HG03039 (cell line): Measurements from ENCODE around the gene LSAMP.

ENCODE experiments used
- ATAC-seq: cut with Tn5 transposase; IDR thresholded peaks from one replicate; pipeline ENCODE4 v1.9.1; 2021; ENCODE audit warnings: mild to moderate bottlenecking, moderate library complexity; ENCODE audit not compliant: unreplicated experiment

The LSAMP gene

DNA sequence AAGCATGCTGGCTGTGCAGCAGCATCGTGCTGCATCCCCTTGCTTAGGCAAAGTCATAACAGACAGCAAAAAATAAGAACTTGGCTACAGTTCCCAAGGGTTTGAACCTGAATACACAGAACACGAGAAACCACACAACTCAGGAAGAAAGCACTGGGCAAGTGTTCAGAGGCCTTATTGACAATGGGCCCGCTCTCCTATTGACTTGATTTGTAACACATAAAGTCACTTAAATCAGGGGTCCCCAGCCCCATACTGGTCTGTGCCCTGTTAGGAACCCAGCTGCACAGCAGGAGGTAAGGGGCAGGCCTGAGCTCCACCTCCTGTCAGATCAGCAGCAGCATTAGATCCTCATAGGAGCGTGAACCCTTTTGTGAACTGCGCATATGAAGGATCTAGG is 145.1 kb downstream of the LSAMP start:
- ATAC-seq, result no peak

DNA sequence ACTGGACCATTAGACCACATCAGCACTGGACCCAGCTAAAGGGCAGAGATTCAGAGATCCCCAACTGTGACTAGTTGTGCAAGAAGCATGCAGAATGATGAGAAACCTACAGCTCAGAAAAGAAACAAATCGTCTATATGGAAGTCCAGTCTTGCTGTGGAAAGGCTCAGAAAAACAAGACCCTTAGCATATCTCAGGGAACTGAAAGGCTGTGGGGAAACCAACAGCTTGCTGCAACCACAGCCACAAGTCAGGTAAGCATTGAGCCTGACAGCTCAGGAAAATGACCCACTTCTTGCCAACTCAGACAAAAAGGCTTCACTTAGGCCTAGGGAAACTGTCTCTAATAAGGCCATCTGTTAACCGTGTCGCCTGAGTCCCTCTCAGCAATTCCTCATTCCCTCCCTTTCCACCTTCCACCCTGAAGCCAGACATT is 145.6 kb downstream of the LSAMP start:
- no peak for ATAC-seq

DNA sequence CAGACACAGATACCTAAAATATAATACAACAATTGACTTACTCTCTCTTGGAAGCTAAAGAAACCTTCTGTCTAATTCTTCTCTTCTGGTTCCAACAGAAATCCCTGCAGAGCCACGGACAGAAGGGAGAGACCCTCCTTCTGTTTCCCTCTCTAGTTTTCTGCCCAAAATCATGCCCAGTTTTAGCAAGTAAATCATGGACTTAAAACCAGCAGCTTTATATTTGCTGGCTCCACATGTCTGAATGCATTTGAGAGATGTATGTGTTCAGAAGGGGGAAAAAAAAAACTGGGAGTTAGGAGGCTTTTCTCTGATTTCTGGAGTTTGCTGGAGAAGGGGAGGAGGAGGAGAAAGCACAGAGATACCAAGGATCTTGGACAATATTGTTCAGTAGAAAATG is 147.1 kb downstream of the LSAMP start:
- ATAC-seq, result no peak

DNA sequence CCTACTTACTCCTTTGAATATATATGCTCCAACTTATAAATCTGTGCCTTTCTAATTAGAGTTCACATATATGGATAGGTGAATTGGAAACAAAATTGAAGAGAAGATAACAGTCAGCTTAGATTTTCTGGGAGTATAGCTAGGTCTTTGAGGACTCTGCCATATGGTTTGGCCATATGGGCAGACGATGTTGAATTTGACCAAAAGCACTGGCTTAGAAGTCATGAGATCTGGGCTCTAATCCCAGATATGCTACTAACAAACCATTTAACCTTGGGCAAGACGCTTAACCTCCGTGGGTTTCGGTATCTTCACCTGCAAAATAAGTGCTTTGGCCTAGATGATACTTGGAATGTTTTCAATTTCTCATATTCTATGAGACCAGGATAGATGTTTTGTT is 154.1 kb downstream of the LSAMP start:
- no peak for ATAC-seq

DNA sequence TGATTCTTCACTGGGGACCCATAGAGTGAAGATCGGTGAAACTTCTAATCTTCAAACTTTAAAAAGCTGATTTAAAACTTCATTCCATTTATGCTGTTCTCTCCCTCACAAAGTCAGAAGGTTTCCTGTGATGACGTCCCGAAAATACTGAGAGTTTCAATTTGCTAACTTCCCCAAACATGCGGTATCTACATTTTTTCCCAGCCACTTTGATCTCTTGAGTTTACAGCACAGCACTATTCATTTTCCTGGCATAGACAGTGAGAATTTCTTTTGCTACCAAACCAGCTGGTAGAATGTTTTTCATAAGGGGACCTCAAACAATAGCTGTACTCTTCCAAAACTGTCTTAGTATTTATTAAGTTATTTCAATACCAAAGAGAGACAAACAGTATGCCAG is 156.8 kb downstream of the LSAMP start:
- ATAC-seq, result no peak

DNA sequence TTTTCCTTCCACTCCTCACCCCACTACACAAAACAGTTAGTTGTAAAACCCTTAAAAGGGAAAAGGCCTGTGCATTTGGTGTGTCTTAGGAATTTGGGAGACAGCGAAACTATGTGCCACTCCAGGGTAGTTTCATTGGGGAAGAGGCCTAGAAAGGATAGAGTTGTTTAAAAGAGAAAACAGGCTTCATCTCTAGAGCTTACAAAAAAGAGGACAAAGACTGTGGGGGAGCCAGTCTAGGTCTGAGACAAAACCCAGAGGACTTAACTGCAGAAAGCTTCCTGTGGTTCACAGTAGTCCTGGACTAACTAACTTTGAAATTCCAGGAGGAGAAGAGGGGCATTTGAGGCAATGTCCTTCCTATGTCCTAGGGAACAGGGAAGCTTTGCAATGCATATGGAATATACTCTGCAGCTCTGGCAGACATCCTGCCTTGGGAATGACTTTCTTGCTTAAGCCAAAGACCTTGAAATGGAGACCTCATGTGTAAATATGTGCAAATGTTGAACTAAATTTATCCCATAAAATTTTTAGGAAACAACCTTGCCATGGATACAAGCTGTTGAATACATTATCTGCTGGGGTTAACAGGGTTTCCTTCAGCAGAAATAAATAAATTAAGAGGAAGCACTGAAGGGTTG is 159.4 kb downstream of the LSAMP start:
- ATAC-seq, result no peak

DNA sequence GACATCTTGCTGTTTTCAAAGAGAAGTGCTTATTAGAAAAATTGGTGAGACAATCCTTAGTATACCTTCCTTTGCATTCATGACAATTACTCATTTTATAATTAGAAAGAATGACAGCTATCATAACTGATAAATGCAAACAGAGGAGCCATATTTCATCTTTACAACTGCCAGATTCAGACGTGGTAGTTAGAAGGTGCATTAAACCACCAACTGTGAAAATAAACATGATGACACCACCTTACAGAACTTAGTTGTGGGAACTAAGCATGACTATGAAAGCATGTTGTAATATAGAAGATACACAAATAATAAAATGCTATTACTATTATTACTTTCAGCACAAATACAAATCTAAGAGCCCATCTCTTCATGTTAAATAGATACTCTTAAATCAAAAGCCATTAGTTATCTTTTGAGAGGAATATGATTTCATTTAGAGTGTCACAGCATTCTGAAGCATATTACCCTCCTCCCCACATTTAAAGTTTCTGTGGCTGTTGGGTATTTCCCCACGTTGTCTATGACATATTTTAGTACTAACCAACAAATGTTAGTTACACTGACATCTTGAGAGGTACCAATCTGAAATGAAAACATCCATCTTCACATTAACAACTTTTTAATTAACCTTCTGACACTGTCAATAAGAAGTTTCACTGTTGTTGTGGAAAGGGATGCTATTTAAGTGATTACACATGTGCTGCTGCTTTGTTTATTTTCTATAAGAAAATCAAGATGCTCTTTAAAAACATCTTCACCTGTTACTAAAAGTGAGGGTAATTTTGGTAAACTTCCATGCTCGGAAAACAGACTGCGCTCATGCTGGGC is 163.8 kb downstream of the LSAMP start:
- no peak for ATAC-seq

DNA sequence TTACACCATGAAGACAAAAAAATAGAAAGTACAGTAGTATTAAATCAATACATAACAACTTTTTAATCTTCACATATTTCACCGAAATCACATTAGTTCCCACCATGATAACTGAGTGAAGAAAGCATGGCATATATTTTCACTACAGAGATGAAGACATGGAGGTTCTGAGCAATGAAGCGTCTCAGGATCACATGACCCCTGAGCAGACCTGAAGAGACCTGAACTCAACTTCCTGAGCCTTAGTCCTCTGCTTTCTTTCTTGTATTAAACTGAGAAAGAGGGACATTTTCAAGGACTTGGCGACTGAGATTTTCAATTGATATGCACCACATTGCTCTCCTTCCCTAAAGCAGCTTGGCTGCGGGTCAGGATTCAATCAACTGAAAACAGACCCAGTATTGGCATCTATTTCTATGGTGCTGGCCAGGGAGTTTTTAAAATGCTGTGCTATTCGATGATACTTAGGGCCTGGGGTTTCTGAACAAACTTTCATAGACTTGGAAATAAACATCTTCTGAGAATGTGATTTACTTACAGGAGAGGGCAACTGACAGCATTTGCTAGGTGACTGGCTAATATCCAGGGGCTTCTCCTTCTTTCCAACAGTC is 165.1 kb downstream of the LSAMP start:
- ATAC-seq, result no peak

DNA sequence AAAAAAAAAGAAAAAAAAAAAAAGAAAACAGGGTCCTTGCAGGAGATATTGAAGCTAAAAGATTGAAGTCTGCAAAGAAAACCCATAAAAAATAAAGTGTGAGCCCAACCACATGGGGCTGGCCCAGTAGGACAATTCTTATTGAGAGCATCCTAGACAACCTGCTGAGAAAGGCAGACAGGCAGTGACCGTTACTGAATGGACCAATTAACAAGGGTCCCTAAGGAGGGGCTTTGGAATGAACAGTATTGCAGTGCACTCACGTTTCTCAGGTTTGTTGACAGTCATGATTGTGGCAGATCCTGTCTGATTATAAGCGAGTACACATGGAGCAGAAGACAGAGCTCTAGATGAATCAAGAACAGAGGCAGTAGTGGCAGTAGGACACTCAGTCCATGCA is 168.6 kb downstream of the LSAMP start:
- ATAC-seq, result no peak

DNA sequence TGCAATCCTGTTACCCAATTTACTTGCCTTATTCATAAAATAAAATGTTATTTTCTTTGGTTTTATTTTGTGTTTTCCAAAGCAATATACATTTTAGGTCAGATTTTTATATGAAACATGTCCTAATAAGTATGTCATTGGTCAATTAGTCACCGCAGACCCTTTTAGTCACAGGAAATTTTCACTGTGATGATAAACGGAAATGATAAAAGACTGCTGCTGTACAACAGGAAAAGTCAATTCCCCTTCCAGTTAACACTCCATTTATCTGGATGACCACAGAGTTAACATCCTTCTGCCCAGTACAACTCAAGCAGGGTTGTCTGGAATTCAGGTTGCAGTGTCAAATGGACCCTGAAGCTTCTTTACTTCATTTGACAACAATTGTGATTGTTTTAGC is 175.2 kb downstream of the LSAMP start:
- no peak for ATAC-seq

DNA sequence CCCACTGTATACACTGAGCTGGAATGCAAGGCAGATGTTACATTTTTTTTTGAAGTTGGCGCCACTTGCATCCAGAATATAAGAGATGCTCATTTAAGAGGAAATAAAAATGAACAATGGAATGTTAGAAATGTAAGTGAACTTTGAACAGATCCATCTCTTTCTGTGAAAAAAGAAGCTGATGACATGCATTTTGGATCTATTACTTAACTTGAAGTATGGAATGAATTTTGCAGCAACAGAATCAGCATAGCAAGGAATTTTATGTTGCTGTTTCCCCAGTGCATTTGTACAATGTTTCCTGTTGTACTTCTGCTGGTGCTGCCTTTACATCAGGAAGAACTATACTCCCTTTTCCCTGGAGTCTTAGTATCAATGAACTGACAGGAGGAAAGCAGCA is 178.2 kb downstream of the LSAMP start:
- ATAC-seq, result no peak

DNA sequence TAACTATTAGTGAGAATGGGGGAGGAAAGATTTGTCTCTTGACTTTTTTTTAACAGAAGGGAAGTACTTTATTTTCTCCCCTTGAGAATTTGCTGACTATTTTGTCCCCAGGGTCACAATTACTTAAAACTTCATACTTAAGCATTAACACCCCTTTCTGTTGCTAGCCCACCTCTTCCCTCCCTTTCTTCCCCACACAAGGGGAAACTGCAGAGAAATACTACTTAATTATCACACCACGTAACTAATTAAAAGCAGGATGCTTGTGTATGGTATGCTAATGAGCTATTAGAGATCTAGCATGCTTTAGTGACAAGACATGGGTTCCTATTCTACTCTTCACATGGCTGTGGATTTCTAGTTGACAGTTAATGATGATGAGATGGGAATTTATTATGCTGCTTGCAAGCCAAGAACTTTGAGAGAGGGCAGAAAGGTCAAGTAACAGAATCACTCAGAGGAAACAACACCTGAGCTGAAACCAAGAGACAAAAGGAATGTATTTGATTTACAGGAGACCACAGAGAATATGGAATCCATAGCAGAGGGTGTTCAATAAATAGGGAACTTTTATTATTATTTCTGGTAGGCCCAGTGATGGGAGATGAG is 179.2 kb downstream of the LSAMP start:
- no peak for ATAC-seq

DNA sequence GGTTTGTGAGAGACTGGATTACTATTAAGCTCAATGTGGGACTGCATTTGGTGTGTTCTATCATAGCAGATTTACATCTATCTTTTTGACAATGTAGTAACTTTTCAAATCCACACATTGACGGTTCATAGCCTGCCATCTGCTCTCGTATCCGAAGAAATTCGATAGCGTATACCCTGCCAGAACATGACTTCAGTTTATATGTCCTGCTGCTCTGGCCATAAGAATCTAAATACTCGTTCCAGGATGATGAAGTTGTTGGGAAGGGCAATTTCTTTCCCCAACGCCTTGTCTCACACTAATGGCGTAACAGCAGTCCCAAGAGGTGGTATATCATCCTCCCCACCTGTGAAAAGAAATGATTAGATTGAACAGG is 180.0 kb downstream of the LSAMP start:
- no peak for ATAC-seq

DNA sequence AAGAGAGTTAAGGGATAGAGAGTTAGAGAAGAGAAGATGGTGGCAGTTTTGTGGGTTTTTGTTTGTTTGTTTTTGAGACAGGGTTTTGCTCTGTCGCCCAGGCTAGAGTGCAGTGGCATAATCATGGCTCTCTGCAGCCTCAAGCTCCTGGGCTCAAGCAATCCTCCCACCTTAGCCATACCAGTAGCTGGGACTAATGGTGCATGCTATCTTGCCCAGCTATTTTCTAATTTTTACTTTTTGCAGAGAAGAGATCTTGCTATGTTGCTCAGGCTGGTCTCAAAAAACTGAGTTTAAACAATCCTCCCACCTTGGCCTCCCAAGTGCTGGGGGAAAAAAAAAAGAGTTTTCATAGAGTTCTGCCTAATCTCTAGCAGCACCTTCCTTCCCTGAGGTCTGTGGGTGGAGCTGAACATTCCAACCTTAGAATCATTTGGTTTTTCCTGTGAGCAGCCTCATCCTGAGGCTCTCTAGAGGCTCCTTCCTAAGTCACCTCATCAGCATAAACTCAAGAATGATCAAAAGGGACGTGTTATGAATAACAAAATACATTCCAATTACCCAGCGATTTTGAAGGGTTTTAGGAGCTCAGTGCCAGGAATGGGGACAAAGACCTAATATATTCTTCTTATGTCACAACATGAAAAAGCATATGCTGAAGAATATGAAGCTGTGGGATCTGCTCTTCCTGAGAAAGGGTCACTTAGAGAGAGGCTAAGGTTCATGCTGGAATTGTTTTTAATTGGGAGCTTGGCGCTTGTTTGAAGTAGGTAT is 180.6 kb downstream of the LSAMP start:
- ATAC-seq, result no peak

DNA sequence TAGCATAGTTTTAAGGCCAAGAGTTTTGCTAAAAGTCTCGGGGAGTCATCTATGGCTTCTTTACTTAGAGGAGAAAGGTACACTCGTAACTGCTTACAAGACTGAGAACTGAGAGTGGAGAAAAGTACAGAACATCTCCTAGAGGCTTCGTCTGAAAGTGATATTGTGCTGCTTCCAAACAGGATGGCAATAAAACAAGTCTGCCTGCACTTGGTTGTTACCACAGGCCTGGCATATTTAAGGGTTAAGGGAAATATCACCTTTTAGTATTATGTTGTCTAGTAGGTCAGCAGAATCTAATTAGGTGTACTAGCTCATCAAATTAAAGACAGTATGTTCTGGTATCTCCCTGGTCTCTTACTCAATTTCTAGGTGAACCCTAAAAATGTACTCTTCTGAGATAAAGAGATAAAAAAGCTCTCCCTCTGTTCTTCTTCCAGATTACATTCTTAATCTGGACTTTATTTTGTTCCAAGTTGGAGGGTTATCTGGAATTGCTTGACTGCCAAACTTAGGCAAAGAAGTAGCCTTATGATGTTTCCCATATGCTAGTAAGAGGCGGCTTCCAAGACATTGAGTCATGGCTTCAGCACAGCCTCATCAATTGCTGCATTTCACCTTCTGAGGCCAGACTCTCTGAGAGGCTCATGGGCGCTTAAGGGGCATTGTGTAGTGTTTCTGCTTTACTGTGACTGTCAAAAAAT is 181.3 kb downstream of the LSAMP start:
- ATAC-seq, result no peak

DNA sequence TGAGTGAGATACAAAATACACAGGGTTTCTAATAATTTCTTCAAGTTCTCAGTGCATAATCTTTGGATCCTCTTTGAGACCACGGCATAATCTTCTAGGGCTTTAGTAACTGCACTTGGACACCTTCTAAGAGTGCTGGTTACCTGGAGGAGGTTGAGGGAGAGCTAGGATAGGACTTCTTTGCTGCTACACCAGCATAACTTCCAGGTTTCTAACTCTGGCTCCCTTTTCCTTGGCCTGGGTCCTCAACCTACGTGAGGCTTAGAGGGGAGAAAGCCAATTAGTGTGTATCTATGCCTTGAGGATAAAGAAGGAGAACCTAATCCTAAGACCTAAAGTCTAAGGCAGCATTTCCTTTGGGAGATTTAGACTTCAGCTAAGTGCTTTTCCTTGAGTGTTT is 184.8 kb downstream of the LSAMP start:
- no peak for ATAC-seq

DNA sequence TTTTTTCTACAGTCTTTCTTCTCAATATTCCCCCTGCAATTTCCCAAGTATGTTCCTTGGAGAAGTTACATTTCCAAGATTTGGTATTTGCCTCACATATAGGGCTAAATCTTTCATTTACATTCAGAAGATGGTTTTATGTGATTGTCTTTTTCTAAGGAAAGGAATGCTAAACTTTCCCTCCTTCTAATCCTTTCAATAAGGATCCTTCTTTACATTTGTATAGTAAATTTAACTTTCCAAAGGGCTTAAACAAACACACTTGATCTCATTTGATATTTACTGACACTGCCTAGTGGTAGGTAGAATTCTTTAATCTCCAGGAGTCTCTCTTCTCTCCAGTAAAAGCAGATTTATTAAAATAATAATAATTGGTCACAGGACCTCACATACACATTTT is 185.3 kb downstream of the LSAMP start:
- ATAC-seq, result no peak

DNA sequence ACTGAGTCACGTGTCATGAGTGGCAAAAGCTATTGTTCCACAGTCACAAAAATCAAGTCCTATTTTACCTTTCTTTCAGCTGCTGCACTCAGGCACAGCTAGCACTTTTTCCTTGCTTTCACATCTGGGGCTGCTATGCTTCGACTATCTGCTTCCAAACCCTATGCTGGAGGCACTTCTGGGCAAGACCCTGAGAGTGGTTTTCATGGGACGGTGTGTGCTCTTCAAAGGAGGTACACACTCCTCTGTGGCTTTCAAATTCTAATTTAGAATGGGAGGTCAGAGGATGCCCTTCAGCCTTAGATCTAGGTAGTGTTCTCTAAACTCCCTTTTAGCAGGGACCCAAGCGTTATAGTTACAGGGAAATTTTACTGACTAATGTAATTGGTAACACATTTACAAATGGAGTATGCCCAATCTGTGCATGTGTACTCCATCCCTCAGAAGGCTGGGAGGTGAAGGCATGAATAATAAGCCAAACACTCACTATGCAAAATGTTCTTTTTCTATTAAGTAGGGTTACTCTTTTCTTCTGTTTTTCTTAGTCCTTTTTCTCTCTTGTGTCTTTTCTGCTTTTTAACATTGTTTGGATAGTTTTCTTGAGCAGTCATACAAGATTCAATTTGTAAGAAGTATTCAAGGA is 188.3 kb downstream of the LSAMP start:
- ATAC-seq, result no peak

DNA sequence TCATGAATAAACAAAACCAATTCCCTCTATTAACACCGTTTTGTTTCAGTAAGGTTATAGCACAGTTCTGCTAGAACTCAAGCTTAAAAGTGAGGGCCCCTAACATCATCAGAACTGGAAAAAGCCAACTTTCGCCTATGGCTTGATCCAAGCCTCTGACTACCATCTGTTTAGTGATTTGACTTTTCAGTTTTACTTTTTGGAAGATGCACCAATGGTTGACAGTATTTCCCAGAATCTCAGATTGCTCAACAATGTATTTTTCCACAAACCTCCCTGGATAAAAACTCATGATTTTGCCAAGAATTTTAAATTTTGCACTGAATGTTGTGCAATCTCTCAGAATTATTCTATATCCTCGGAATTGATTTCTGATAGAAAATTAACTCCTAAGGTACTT is 190.7 kb downstream of the LSAMP start:
- no peak for ATAC-seq

DNA sequence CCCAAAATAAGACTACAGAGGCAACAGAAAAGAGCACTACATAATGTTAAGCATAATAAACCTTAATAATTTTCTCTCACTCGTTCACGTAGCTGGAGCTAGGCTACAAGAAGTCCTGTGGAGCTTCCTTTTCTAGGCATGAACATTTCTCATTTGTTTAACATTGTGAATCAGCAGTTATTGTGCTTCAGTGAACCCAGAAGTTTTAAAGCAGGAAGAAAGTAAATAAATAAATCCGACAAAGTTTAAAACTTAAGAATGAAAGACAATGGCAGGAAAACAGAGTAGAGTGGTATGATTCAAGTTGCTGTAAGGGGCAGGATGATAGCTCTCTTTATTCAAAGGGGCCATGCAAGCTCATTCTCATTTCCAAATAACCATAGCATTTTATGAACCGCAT is 191.8 kb downstream of the LSAMP start:
- no peak for ATAC-seq
